OCI-LY7 (cell line): Measurements from ENCODE around the gene LDAF1. TPM values are rescaled to one million over a fixed set of nuclear protein-coding genes. Genes with fewer than 3 reads are reported as not detected.
"Not testable (repeated sequence)": the region's sequence is repeated elsewhere in the genome, so short reads cannot be mapped to it uniquely, and the experiment has no call there.

Source experiments
- BruUV-seq: library from RNA; stranded (reverse); fragments of 400-500 nt; replicated peaks from 2 replicates; lab custom pipeline; 2021; lab: Mats Ljungman, UMichigan
- CTCF ChIA-PET: fragments of 300-600 bp; sonication (Branson Sonifier 250); formaldehyde crosslinking; loops from one replicate; lab custom pipeline; 2022; ENCODE audit warnings: antibody characterized with exemption; ENCODE audit not compliant: unreplicated experiment; lab: Charles Lee
- POLR2A ChIA-PET: fragments of 300-600 bp; sonication (Branson Sonifier 250); formaldehyde crosslinking; loops from one replicate; lab custom pipeline; 2022; ENCODE audit warnings: antibody characterized with exemption; lab: Charles Lee
- DNase-seq: peaks from one replicate; pipeline ENCODE4 v3.0.0-alpha.2; 2015; ENCODE audit warnings: low spot score
- H2AFZ ChIP-seq: fragments of 200-600 bp; sonication (generic), shearing (Covaris generic); 2 replicates; pipeline ENCODE4 v1.6.1; 2014; ENCODE audit warnings: mild to moderate bottlenecking, antibody characterized with exemption, low read length, moderate library complexity
- H3K27ac ChIP-seq: fragments of 200-600 bp; sonication (generic); 2 replicates; pipeline ENCODE4 v1.5.1; 2014; ENCODE audit warnings: mixed run types, low read depth, mild to moderate bottlenecking, moderate library complexity, low read length, inconsistent platforms; ENCODE audit not compliant: poor library complexity, severe bottlenecking
- H3K36me3 ChIP-seq: fragments of 200-600 bp; sonication (generic); 2 replicates; pipeline ENCODE4 v1.6.1; 2014; ENCODE audit warnings: mild to moderate bottlenecking, antibody characterized with exemption, low read length, moderate library complexity, mixed read lengths; ENCODE audit not compliant: insufficient read depth
- H3K4me1 ChIP-seq: fragments of 200-600 bp; sonication (generic); 2 replicates; pipeline ENCODE4 v1.5.1; 2014; ENCODE audit warnings: mild to moderate bottlenecking, low read length; ENCODE audit not compliant: insufficient read depth, poor library complexity, severe bottlenecking
- H3K4me2 ChIP-seq: fragments of 200-600 bp; sonication (generic); 2 replicates; pipeline ENCODE4 v1.6.1; 2014; ENCODE audit warnings: mild to moderate bottlenecking, low read length
- H3K4me3 ChIP-seq: fragments of 200-600 bp; sonication (generic); 2 replicates; pipeline ENCODE4 v1.5.1; 2014; ENCODE audit warnings: mild to moderate bottlenecking, low read depth, low read length; ENCODE audit not compliant: poor library complexity, severe bottlenecking
- H3K79me2 ChIP-seq: fragments of 200-600 bp; sonication (generic); 2 replicates; pipeline ENCODE4 v1.6.1; 2016; ENCODE audit warnings: low read depth, mild to moderate bottlenecking, low read length, moderate library complexity, mixed read lengths; ENCODE audit not compliant: insufficient read depth
- H3K9me2 ChIP-seq: fragments of 200-600 bp; sonication (generic); 2 replicates; pipeline ENCODE4 v1.6.1; 2016; ENCODE audit warnings: mild to moderate bottlenecking, low read length, mixed read lengths; ENCODE audit not compliant: insufficient read depth
- H3K9me3 ChIP-seq: fragments of 200-600 bp; sonication (generic); 2 replicates; pipeline ENCODE4 v1.6.1; 2014; ENCODE audit warnings: mild to moderate bottlenecking, mixed run types, low read length, mixed read lengths
- H4K20me1 ChIP-seq: fragments of 200-600 bp; sonication (generic); 2 replicates; pipeline ENCODE4 v1.6.1; 2014; ENCODE audit warnings: mild to moderate bottlenecking, antibody characterized with exemption, low read length, moderate library complexity, mixed read lengths; ENCODE audit not compliant: insufficient read depth
- EZH2phosphoT487 ChIP-seq: fragments of 200-600 bp; sonication (generic); IDR thresholded peaks from 2 replicates; pipeline ENCODE4 v1.6.1; 2018; ENCODE audit warnings: low read depth, borderline replicate concordance, mild to moderate bottlenecking, mixed run types, antibody characterized with exemption, low read length, moderate library complexity, mixed read lengths
- intact Hi-C: fragments of 100-400 bp; cut with micrococcal nuclease; formaldehyde crosslinking; loops from one replicate; pipeline ENCODE4 v1.10.0; 2022; ENCODE audit not compliant: unreplicated experiment
- total RNA-seq, 2 experiments: library from RNA; depleted of rRNA in 1 of 2; stranded (reverse); fragments of >200 nt in 1 of 2; shearing (Covaris generic) in 1 of 2; gene quantifications; 2 replicates each; pipeline ENCODE4 v1.2.3, GENCODE V29; 2014 to 2022
- TF ChIP-seq, protein P1 (sequence below): fragments of 200-600 bp; sonication (generic); conservative IDR thresholded peaks from 2 replicates; pipeline ENCODE4 v1.5.1; 2014; ENCODE audit warnings: mild to moderate bottlenecking, antibody characterized with exemption, low read length, moderate library complexity, mixed read lengths

Gene LDAF1
- total RNA-seq, 2 experiments from 2014 or later: 5.4 to 6.7 TPM

DNA sequence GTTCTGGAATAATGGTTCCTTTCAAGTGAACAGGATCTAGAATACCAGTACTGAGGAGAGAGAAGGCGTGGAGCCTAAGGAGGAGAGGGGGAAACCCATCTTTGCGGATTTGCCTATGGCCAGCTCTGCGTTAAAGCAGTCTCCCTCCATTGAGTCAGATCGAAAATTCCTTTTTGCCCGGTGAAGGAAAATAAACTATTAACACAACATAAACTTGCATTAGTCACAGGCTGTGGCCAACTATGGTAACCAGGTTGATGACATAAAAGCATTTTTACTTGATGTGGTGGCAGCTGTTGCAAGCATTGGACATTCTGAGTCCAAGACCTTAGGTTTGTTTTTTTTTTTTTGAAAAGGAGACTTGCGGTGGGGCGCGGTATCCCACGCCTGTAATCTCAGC, 8.9 kb downstream of the LDAF1 start:
- no peak overlapping the region for H3K27ac ChIP-seq
- no peak for DNase-seq
- BruUV-seq: no TSS peak
- intact Hi-C loops: no loop called here
- H3K79me2 ChIP-seq: no peaks in the 10 kb centered on the region
- no peaks in the 10 kb centered on the region for H3K4me1 ChIP-seq
- no peaks in the 10 kb centered on the region for H3K9me3 ChIP-seq
- ChIA-PET POLR2A (no interaction called here), CTCF (no interaction called here)
- no peak for TF ChIP-seq EZH2phosphoT487
- TF ChIP-seq, protein P1, sequence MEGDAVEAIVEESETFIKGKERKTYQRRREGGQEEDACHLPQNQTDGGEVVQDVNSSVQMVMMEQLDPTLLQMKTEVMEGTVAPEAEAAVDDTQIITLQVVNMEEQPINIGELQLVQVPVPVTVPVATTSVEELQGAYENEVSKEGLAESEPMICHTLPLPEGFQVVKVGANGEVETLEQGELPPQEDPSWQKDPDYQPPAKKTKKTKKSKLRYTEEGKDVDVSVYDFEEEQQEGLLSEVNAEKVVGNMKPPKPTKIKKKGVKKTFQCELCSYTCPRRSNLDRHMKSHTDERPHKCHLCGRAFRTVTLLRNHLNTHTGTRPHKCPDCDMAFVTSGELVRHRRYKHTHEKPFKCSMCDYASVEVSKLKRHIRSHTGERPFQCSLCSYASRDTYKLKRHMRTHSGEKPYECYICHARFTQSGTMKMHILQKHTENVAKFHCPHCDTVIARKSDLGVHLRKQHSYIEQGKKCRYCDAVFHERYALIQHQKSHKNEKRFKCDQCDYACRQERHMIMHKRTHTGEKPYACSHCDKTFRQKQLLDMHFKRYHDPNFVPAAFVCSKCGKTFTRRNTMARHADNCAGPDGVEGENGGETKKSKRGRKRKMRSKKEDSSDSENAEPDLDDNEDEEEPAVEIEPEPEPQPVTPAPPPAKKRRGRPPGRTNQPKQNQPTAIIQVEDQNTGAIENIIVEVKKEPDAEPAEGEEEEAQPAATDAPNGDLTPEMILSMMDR: no peak
- peaks cover 52% of the 10 kb centered on the region for H3K36me3 ChIP-seq
- H3K9me2 ChIP-seq: no peaks in the 10 kb centered on the region
- no peak overlapping the region for H3K4me3 ChIP-seq
- no peak overlapping the region for H2AFZ ChIP-seq
- H3K4me2 ChIP-seq: no peak overlapping the region
- H4K20me1 ChIP-seq: no peaks in the 10 kb centered on the region

DNA sequence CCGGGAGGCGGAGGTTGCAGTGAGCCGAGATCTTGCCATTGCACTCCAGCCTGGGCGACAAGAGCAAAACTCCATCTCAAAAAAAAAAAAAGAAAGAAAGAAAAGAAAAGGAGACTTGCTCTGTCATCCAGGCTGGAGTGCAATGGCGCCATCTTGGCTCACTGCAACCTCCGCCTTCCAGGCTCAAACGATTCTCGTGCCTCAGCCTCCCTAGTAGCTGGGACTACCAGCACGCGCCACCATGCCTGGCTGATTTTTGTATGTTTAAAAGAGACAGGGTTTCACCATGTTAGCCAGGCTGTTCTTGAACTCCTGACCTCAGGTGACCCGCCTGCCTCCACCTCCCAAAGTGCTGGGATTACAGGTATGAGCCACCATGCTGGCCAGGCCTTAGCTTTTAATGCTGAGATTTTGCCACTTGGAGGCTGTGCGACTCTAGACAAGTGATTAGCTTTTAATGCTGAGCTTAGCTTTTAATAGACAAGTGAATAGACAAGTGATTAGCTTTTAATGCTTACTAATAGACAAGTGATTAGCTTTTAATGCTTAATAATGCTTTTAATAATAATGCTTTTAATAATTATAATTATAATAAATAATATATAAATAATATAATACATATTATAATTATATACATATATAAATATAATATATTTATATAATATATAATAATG, 9.6 kb downstream of the LDAF1 start:
- no peaks in the 10 kb centered on the region for H3K4me1 ChIP-seq
- TF ChIP-seq, protein P1: no peak
- no peak for TF ChIP-seq EZH2phosphoT487
- no peak overlapping the region for H3K4me2 ChIP-seq
- peaks cover 52% of the 10 kb centered on the region for H3K36me3 ChIP-seq
- no peaks in the 10 kb centered on the region for H3K9me2 ChIP-seq
- ChIA-PET POLR2A (interaction anchor here (0.7 to 1.0 kb wide), 2 partner anchors 10 to 1457 kb away, joined by 3 read pairs; no protein-coding TSS in a partner anchor), CTCF (no interaction called here)
- BruUV-seq: no TSS peak
- H3K4me3 ChIP-seq: no peak overlapping the region
- peak; percentile 7 for DNase-seq
- no peak overlapping the region for H3K27ac ChIP-seq
- intact Hi-C loops: no loop called here
- H3K79me2 ChIP-seq: no peaks in the 10 kb centered on the region
- no peaks in the 10 kb centered on the region for H3K9me3 ChIP-seq
- no peak overlapping the region for H2AFZ ChIP-seq
- no peaks in the 10 kb centered on the region for H4K20me1 ChIP-seq

DNA sequence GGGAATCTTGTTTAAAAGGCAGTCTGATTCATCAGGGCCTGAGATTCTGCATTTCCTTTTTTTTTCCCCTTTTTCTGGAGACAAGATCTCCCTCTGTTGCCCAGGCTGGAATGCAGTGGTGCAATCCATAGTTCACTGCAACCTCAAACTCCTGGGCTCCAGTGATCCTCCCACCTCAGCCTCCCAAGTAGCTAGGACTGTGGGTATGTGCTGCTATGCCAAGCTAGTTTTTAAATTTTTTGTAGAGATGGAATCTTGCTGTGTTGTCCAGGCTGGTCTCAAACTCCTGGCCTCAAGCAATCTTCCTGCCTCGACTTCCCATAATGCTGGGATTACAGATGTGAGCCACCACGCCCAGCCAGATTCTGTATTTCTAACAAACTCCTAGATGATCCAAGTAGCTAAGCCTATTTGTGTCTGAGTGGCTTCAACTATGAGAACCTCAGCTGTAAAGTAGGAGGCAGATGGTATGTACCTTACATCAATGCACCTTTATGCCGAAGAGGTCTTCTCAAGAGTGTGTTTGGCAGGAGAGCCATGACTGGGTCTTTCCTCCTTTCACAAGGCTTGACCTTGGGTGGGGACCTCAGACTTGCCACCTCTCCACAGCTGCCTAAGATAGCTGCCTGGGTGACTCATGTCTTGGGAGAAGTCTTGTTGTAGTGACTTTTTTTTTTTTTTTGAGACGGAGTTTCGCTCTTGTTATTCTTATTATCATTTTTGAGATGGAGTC, 10.9 kb downstream of the LDAF1 start:
- no TSS peak for BruUV-seq
- POLR2A ChIA-PET: interaction anchor here (1.0 kb wide), 1 partner anchor 9 kb away, joined by 3 read pairs; no protein-coding TSS in a partner anchor
- Histone ChIP-seq H4K20me1 (no peaks in the 10 kb centered on the region), H3K9me3 (no peaks in the 10 kb centered on the region), H3K4me1 (no peaks in the 10 kb centered on the region), H3K4me3 (no peak overlapping the region), H3K36me3 (peaks cover 57% of the 10 kb centered on the region), H3K4me2 (no peak overlapping the region), H3K79me2 (no peaks in the 10 kb centered on the region), H2AFZ (no peak overlapping the region), H3K9me2 (no peaks in the 10 kb centered on the region), H3K27ac (no peak overlapping the region)
- no peak for TF ChIP-seq EZH2phosphoT487
- TF ChIP-seq, protein P1: no peak
- no peak for DNase-seq
- intact Hi-C loops: no loop called here
- CTCF ChIA-PET: no interaction called here

DNA sequence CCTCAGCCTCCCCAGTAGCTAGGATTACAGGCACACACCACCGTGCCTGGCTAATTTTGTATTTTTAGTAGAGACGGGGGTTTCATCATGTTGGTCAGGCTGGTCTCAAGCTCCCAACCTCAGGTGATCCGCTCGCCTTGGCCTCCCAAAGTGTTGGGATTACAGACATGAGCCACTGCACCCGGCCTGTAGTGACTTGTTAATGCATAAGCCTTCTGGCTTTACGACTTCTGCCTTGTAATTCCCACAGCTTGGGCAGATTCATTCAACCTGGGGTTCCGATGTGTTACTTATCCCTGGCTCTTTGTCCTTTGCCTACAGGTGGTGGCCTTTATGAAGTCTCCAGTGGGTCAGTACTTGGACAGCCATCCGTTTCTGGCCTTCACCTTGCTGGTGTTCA, 11.6 kb downstream of the LDAF1 start:
- H2AFZ ChIP-seq, H3K79me2 ChIP-seq, H3K9me3 ChIP-seq, H3K4me2 ChIP-seq, H3K9me2 ChIP-seq, H3K4me3 ChIP-seq, H4K20me1 ChIP-seq, H3K4me1 ChIP-seq, DNase-seq, intact Hi-C loops, H3K27ac ChIP-seq, POLR2A ChIA-PET, BruUV-seq, CTCF ChIA-PET: not testable (repeated sequence)
- H3K36me3 ChIP-seq: peaks cover 64% of the 10 kb centered on the region
